ENCODE results near the gene RFWD3. TPM values are rescaled to one million over a fixed set of nuclear protein-coding genes. Genes with fewer than 3 reads are reported as not detected.
A peak's percentile ranks its signal among the peaks of the same experiment; 100 is the strongest.

The RFWD3 gene
- total RNA-seq, 1 donor from 2014 or later = 34.3 TPM

DNA sequence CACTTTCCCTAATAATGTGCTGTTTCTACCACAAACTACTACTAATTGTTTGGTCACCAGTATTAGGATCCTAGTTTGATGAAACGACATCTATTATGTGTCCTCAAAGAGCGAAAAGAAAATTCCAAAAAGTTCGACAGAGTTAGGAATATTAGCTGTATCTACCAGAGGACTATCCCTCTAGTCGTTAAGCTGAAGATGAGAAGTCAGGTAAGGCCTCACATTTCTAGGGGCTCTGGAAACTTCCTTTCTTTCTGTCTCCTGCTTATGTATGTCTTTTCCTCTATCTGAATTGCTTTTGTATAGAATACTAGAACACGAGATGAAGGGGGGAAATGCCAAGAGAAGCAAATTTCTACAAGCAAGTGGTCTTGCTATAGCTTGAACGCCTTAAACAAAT is 61.3 kb downstream of the RFWD3 start:
- Histone ChIP-seq H3K4me2 (ENCODE audit: low read length) (peak overlapping the region; percentile 91), H4K20me1 (ENCODE audit: insufficient read depth, low read length) (peaks cover 59% of the 10 kb centered on the region), H3K9ac (ENCODE audit: low read length) (peak overlapping the region; percentile 94), H2AFZ (ENCODE audit: low read depth, low read length) (no peak overlapping the region), H3K79me2 (ENCODE audit: insufficient read depth, low read length) (peaks cover 65% of the 10 kb centered on the region), H3K36me3 (ENCODE audit: insufficient read depth, low read length) (no peaks in the 10 kb centered on the region), H3K27ac (ENCODE audit: low read depth, low read length) (no peak overlapping the region), H3K27me3 (ENCODE audit: insufficient read depth, low read length) (no peaks in the 10 kb centered on the region), H3K4me3 (ENCODE audit: insufficient read depth, low read depth, low read length) (peak overlapping the region; percentile 90), H3K4me1 (ENCODE audit: insufficient read depth, low read length) (peaks cover 20% of the 10 kb centered on the region), H3K9me3 (ENCODE audit: insufficient read depth, low read depth, low read length) (no peaks in the 10 kb centered on the region)
- DNase-seq (ENCODE audit: low read depth) = no peak
- no peaks in the 10 kb centered on the region for H3K9me3 Mint-ChIP-seq (ENCODE audit: unreplicated experiment)
- peaks cover 22% of the 10 kb centered on the region for H3K4me1 Mint-ChIP-seq (ENCODE audit: low read depth, unreplicated experiment)
- H3K27ac Mint-ChIP-seq (ENCODE audit: unreplicated experiment) = no peak overlapping the region
- FAIRE-seq = no peak
- H3K36me3 Mint-ChIP-seq (ENCODE audit: low read depth, unreplicated experiment) = peaks cover 5% of the 10 kb centered on the region
- H3K4me3 Mint-ChIP-seq (ENCODE audit: unreplicated experiment) = peak overlapping the region; percentile 96
- no peaks in the 10 kb centered on the region for H3K27me3 Mint-ChIP-seq (ENCODE audit: low read depth, unreplicated experiment)
- TF ChIP-seq, protein P1, sequence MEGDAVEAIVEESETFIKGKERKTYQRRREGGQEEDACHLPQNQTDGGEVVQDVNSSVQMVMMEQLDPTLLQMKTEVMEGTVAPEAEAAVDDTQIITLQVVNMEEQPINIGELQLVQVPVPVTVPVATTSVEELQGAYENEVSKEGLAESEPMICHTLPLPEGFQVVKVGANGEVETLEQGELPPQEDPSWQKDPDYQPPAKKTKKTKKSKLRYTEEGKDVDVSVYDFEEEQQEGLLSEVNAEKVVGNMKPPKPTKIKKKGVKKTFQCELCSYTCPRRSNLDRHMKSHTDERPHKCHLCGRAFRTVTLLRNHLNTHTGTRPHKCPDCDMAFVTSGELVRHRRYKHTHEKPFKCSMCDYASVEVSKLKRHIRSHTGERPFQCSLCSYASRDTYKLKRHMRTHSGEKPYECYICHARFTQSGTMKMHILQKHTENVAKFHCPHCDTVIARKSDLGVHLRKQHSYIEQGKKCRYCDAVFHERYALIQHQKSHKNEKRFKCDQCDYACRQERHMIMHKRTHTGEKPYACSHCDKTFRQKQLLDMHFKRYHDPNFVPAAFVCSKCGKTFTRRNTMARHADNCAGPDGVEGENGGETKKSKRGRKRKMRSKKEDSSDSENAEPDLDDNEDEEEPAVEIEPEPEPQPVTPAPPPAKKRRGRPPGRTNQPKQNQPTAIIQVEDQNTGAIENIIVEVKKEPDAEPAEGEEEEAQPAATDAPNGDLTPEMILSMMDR (IDR thresholded peaks at IDR 0.05; ENCODE audit: insufficient read depth, low read depth, low read length) = no peak

DNA sequence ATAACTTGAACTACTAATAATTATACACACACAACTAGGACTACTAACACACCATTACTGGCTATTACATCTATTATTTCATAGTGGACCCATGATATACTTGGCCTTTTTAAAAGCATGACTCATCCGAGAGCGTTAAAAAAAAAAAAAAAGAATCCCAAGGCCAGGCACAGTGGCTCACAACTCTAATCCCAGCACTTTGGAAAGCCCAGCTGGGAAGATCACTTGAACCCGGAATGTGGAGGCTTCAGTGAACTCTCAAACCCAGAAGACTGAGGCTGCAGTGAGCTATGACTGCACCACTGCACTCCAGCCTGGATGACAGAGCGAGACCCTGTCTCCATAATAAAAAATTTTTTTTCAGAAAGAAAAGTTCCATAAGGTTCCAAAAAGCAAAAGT is 62.8 kb downstream of the RFWD3 start:
- Mint-ChIP-seq H3K4me3 (ENCODE audit: unreplicated experiment) (peak overlapping the region; percentile 43), H3K4me1 (ENCODE audit: low read depth, unreplicated experiment) (peaks cover 25% of the 10 kb centered on the region)

DNA sequence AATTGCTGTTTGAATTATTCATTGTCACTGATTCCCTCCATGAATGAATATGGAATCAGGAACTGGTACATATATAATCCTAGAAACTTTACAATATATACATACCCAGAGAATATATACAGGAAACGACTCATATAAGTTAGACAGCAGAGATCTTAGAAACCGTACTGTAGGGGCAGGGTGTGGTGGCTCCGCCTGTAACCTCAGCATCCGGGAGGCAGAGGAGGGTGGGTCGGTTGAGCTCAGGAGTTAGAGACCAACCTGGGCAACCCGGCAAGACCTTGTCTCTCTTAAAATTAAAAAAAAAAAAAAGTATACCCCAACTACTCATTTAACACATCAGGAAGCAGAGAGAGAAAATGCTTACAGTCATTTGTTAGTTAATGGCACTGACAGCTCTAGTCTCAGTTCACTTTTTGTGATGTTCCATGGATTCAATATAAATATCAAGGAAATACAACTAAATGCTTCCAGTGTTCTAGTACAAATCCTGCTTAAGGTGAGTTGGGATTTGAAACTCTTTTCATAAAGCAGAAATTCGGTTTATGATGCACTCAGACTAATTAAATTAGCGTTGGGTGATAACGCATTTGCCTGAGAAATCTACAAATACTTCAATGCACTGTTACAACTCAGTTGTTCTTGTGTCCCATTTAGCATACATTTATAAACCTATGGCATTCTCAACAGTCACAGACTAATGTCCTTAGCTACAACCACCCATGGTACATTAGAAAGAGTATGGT is 65.4 kb downstream of the RFWD3 start:
- Histone ChIP-seq H3K9me3 (ENCODE audit: insufficient read depth, low read depth, low read length) (no peaks in the 10 kb centered on the region), H3K9ac (ENCODE audit: low read length) (no peak overlapping the region), H2AFZ (ENCODE audit: low read depth, low read length) (no peak overlapping the region), H3K4me2 (ENCODE audit: low read length) (peak overlapping the region; percentile 3), H3K4me3 (ENCODE audit: insufficient read depth, low read depth, low read length) (no peak overlapping the region), H3K4me1 (ENCODE audit: insufficient read depth, low read length) (peaks cover 11% of the 10 kb centered on the region), H3K36me3 (ENCODE audit: insufficient read depth, low read length) (peaks cover 3% of the 10 kb centered on the region), H4K20me1 (ENCODE audit: insufficient read depth, low read length) (peaks cover 85% of the 10 kb centered on the region), H3K27ac (ENCODE audit: low read depth, low read length) (no peak overlapping the region), H3K79me2 (ENCODE audit: insufficient read depth, low read length) (peaks cover 95% of the 10 kb centered on the region), H3K27me3 (ENCODE audit: insufficient read depth, low read length) (no peaks in the 10 kb centered on the region)
- Mint-ChIP-seq H3K27me3 (ENCODE audit: low read depth, unreplicated experiment) (no peaks in the 10 kb centered on the region), H3K27ac (ENCODE audit: unreplicated experiment) (no peak overlapping the region), H3K36me3 (ENCODE audit: low read depth, unreplicated experiment) (peaks cover 9% of the 10 kb centered on the region), H3K9me3 (ENCODE audit: unreplicated experiment) (no peaks in the 10 kb centered on the region), H3K4me3 (ENCODE audit: unreplicated experiment) (no peak overlapping the region), H3K4me1 (ENCODE audit: low read depth, unreplicated experiment) (peaks cover 18% of the 10 kb centered on the region)
- DNase-seq (ENCODE audit: low read depth) = no peak
- FAIRE-seq = no peak
- no peak for TF ChIP-seq EZH2 (IDR thresholded peaks at IDR 0.05; ENCODE audit: insufficient read depth, low read length)
- TF ChIP-seq, protein P1 (IDR thresholded peaks at IDR 0.05; ENCODE audit: insufficient read depth, low read depth, low read length) = no peak

More for the DNA sequence above, 62.8 kb downstream of the RFWD3 start:
- FAIRE-seq = no peak
- Histone ChIP-seq H4K20me1 (ENCODE audit: insufficient read depth, low read length) (peaks cover 71% of the 10 kb centered on the region), H3K27me3 (ENCODE audit: insufficient read depth, low read length) (no peaks in the 10 kb centered on the region), H2AFZ (ENCODE audit: low read depth, low read length) (no peak overlapping the region), H3K36me3 (ENCODE audit: insufficient read depth, low read length) (no peaks in the 10 kb centered on the region), H3K4me2 (ENCODE audit: low read length) (peak overlapping the region; percentile 91), H3K79me2 (ENCODE audit: insufficient read depth, low read length) (peaks cover 78% of the 10 kb centered on the region), H3K9ac (ENCODE audit: low read length) (no peak overlapping the region), H3K27ac (ENCODE audit: low read depth, low read length) (no peak overlapping the region), H3K4me3 (ENCODE audit: insufficient read depth, low read depth, low read length) (no peak overlapping the region), H3K9me3 (ENCODE audit: insufficient read depth, low read depth, low read length) (no peaks in the 10 kb centered on the region), H3K4me1 (ENCODE audit: insufficient read depth, low read length) (peaks cover 20% of the 10 kb centered on the region)
- Mint-ChIP-seq H3K36me3 (ENCODE audit: low read depth, unreplicated experiment) (peaks cover 5% of the 10 kb centered on the region), H3K27me3 (ENCODE audit: low read depth, unreplicated experiment) (no peaks in the 10 kb centered on the region), H3K9me3 (ENCODE audit: unreplicated experiment) (no peaks in the 10 kb centered on the region), H3K27ac (ENCODE audit: unreplicated experiment) (peak overlapping the region; percentile 58)
- DNase-seq (ENCODE audit: low read depth) = peak; percentile 26
- TF ChIP-seq EZH2 (IDR thresholded peaks at IDR 0.05; ENCODE audit: insufficient read depth, low read length) = no peak
- TF ChIP-seq, protein P1 (IDR thresholded peaks at IDR 0.05; ENCODE audit: insufficient read depth, low read depth, low read length) = no peak
